ENCODE results near the gene PRORP.

DNA sequence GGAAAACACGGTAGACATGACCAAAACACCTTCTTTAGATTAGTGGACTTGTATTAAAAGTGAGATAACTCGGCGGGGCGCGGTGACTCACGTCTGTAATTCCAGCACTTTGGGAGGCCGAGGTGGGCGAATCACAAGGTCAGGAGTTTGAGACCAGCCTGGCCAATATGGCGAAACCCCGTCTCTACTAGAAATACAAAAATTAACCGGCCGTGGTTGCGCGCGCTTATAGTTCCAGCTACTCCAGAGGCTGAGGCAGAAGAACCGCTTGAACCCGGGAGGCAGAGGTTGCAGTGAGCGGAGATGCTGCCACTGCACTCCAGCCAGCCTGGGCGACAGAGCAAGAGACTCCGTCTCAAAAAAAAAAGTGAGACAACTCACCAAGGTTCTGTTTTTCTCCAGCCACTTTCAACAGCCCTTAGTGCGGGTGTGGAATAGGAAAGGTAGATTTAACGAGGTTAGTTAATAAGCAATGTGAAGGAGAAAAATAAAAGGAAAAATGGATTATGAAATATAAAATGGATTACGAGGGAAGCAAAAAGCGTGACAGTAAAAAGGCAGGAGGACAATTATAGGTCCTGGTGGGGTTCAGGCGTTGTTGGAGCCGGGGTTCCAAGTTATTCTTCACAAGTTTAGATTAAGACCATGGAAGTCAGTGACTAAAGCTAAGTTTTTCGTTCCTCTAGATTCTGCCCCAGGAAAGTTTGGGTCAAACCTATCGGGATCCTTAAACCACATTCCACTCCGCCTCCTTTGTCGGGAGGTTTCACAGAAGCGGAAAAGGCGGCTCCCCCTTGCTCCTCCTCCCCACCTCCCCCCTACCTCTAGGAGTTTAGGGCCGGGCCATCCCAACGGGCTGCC lies 1.1 kb upstream of the PRORP start:
- no peak for TF ChIP-seq TCF7L2 (IDR thresholded peaks at IDR 0.05; ENCODE audit: borderline replicate concordance, low read depth, low read length)
- no peak for TF ChIP-seq ZNF76 (tag by site-specific recombination; IDR thresholded peaks at IDR 0.05; ENCODE audit: borderline replicate concordance, low read depth)
- TF ChIP-seq, protein P1, sequence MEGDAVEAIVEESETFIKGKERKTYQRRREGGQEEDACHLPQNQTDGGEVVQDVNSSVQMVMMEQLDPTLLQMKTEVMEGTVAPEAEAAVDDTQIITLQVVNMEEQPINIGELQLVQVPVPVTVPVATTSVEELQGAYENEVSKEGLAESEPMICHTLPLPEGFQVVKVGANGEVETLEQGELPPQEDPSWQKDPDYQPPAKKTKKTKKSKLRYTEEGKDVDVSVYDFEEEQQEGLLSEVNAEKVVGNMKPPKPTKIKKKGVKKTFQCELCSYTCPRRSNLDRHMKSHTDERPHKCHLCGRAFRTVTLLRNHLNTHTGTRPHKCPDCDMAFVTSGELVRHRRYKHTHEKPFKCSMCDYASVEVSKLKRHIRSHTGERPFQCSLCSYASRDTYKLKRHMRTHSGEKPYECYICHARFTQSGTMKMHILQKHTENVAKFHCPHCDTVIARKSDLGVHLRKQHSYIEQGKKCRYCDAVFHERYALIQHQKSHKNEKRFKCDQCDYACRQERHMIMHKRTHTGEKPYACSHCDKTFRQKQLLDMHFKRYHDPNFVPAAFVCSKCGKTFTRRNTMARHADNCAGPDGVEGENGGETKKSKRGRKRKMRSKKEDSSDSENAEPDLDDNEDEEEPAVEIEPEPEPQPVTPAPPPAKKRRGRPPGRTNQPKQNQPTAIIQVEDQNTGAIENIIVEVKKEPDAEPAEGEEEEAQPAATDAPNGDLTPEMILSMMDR (tag by site-specific recombination; IDR thresholded peaks at IDR 0.05): no peak
- TF ChIP-seq SALL2 (tag by site-specific recombination; IDR thresholded peaks at IDR 0.05; ENCODE audit: borderline replicate concordance): no peak
- no peak for TF ChIP-seq YY1 (tag by site-specific recombination; IDR thresholded peaks at IDR 0.05)
- TF ChIP-seq ZNF473 (tag by site-specific recombination; IDR thresholded peaks at IDR 0.05): no peak
- no peak for TF ChIP-seq ZNF571 (tag by site-specific recombination; IDR thresholded peaks at IDR 0.05)
